Natural killer cell (primary cell): ENCODE data around the gene YWHAG. TPM values are rescaled to one million over a fixed set of nuclear protein-coding genes. Genes with fewer than 3 reads are reported as not detected.
"Not testable (repeated sequence)": the region's sequence is repeated elsewhere in the genome, so short reads cannot be mapped to it uniquely, and the experiment has no call there.

Experiments
- ATAC-seq, 3 donors: fragments of 150-1000 bp in 2 of 3; fragments of 200-7000 bp in 1 of 3; cut with Tn5 transposase; 1 replicate in 1 of 3; 2 replicates in 2 of 3; pipeline ENCODE4 v1.10.0; 2021; ENCODE audit warnings: mild to moderate bottlenecking in 2 of 3, moderate library complexity in 2 of 3
- DNase-seq, 2 donors: peaks; one replicate each; pipeline versions ENCODE4 v3.0.0 to v3.0.0-alpha.2; 2013 to 2021; ENCODE audit warnings: mixed read lengths in 1 of 2
- H3K27ac ChIP-seq: one replicate; pipeline ENCODE4 v1.5.1; 2013; ENCODE audit warnings: mild to moderate bottlenecking, low read length
- H3K27me3 ChIP-seq: one replicate; pipeline ENCODE4 v1.6.1; 2013; ENCODE audit warnings: low read length; ENCODE audit not compliant: control insufficient read depth, insufficient read depth
- H3K36me3 ChIP-seq: one replicate; pipeline ENCODE4 v1.6.1; 2013; ENCODE audit warnings: low read length; ENCODE audit not compliant: control insufficient read depth, insufficient read depth
- H3K4me1 ChIP-seq: one replicate; pipeline ENCODE4 v1.6.1; 2013; ENCODE audit warnings: low read length; ENCODE audit not compliant: control insufficient read depth, insufficient read depth
- H3K4me3 ChIP-seq: one replicate; pipeline ENCODE4 v1.5.1; 2013; ENCODE audit warnings: low read length
- H3K9me3 ChIP-seq: one replicate; pipeline ENCODE4 v1.6.1; 2013; ENCODE audit warnings: low read length; ENCODE audit not compliant: control insufficient read depth, insufficient read depth
- H3K27ac Mint-ChIP-seq, 2 donors: one replicate each; pipeline ENCODE4 v1.8.0; 2022; ENCODE audit warnings: mild to moderate bottlenecking in 2 of 2, mixed read lengths in 2 of 2, moderate library complexity in 1 of 2
- H3K27me3 Mint-ChIP-seq, 2 donors: one replicate each; pipeline ENCODE4 v1.8.0; 2022; ENCODE audit warnings: low read depth in 2 of 2, mixed read lengths in 2 of 2
- H3K36me3 Mint-ChIP-seq: one replicate; pipeline ENCODE4 v1.8.0; 2022; ENCODE audit warnings: mixed read lengths
- H3K4me1 Mint-ChIP-seq, 2 donors: one replicate each; pipeline ENCODE4 v1.8.0; 2022; ENCODE audit warnings: mixed read lengths in 2 of 2
- H3K4me3 Mint-ChIP-seq: one replicate; pipeline ENCODE4 v1.8.0; 2022; ENCODE audit warnings: mild to moderate bottlenecking, moderate library complexity, mixed read lengths
- H3K9me3 Mint-ChIP-seq, 2 donors: one replicate each; pipeline ENCODE4 v1.8.0; 2022; ENCODE audit warnings: mixed read lengths in 2 of 2
- WGBS: methylation state at CpG from one replicate; pipeline ENCODE4 v1.1.7; 2013; ENCODE audit warnings: missing lambda C conversion rate; ENCODE audit not compliant: insufficient coverage; 5-methylcytosine and 5-hydroxymethylcytosine counted together
- intact Hi-C: fragments of 100-400 bp; cut with micrococcal nuclease; formaldehyde crosslinking; loops from one replicate; pipeline ENCODE4 v1.14.2; 2022
- total RNA-seq, 4 donors: library from RNA; stranded (reverse); fragments of 120-200 nt in 1 of 4; gene quantifications; one replicate each; pipeline versions ENCODE4 v1.2.3 to v1.2.4, GENCODE V29; 2013 to 2022
- TF ChIP-seq, protein P1 (sequence below): fragments of 200-600 bp; IDR thresholded peaks from one replicate; pipeline ENCODE4 v1.8.0; 2022; ENCODE audit warnings: antibody characterized with exemption

YWHAG gene
- total RNA-seq, 3 donors from 2014 or later (not counting 1 experiment from before 2014, with no cell fraction given), result 21.4 to 28.9 (median 27.4) TPM

- DNase-seq, result peak; percentile 94 to 97
- H3K27ac Mint-ChIP-seq, result peak overlapping the region in 1 of 2 donors; percentile 69
- H3K36me3 ChIP-seq, result no peaks in the 10 kb centered on the region
- peak; percentile 68 to 86 (median 68) for ATAC-seq
- intact Hi-C loops, result loop anchor here (1.0 to 10.0 kb wide), 4 partner anchors 11 to 269 kb away; partner anchors contain the start of genes MDH2 and STYXL1
- H3K4me1 ChIP-seq, result peaks cover 22% of the 10 kb centered on the region
- no peak overlapping the region for H3K4me3 ChIP-seq
- H3K27me3 ChIP-seq, result no peaks in the 10 kb centered on the region
- no peaks in the 10 kb centered on the region for H3K9me3 Mint-ChIP-seq
- WGBS, result 9% methylated on average over 14 of the region's 15 CpGs
- no peaks in the 10 kb centered on the region for H3K9me3 ChIP-seq
- H3K36me3 Mint-ChIP-seq, result no peaks in the 10 kb centered on the region
- H3K4me1 Mint-ChIP-seq, result peaks cover 22 to 28% of the 10 kb centered on the region in 2 donors
- H3K4me3 Mint-ChIP-seq, result peak overlapping the region; percentile 35
- H3K27ac ChIP-seq, result no peak overlapping the region
- TF ChIP-seq, protein P1, sequence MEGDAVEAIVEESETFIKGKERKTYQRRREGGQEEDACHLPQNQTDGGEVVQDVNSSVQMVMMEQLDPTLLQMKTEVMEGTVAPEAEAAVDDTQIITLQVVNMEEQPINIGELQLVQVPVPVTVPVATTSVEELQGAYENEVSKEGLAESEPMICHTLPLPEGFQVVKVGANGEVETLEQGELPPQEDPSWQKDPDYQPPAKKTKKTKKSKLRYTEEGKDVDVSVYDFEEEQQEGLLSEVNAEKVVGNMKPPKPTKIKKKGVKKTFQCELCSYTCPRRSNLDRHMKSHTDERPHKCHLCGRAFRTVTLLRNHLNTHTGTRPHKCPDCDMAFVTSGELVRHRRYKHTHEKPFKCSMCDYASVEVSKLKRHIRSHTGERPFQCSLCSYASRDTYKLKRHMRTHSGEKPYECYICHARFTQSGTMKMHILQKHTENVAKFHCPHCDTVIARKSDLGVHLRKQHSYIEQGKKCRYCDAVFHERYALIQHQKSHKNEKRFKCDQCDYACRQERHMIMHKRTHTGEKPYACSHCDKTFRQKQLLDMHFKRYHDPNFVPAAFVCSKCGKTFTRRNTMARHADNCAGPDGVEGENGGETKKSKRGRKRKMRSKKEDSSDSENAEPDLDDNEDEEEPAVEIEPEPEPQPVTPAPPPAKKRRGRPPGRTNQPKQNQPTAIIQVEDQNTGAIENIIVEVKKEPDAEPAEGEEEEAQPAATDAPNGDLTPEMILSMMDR, result peak; percentile 99
- no peaks in the 10 kb centered on the region for H3K27me3 Mint-ChIP-seq
Measured at GRCh38 chr7:76314042-76314721, 44.6 kb downstream of the YWHAG start.

DNA sequence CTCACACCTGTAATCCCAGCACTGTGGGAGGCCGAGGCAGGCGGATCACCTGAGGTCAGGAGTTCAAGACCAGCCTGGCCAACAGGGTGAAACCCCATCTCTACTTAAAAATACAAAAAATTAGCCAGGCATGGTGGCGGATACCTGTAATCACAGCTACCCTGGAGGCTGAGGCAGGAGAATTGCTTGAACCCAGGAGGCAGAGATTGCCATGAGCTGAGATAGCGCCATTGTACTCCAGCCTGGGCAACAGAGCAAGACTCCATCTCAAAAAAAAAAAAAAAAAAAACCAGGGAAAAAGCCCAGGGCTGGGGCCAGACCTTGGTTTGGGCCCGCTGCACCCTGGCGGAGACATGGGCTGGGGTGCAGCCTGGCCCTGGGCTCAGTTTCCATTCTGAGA is 47.0 kb downstream of the YWHAG start:
- intact Hi-C loops, result loop anchor here (10.0 kb wide), 1 partner anchor 267 kb away; the partner anchor contains the start of genes MDH2 and STYXL1
- 95% methylated on average over 6 of the region's 6 CpGs for WGBS
- H3K27ac ChIP-seq, H3K9me3 ChIP-seq, H3K9me3 Mint-ChIP-seq, H3K27me3 ChIP-seq, H3K27ac Mint-ChIP-seq, H3K4me1 Mint-ChIP-seq, H3K36me3 Mint-ChIP-seq, H3K27me3 Mint-ChIP-seq, H3K4me1 ChIP-seq, H3K4me3 Mint-ChIP-seq, H3K36me3 ChIP-seq, DNase-seq, H3K4me3 ChIP-seq, ATAC-seq: not testable (repeated sequence)

GRCh38 chr7:76310102-76310957 is 48.5 kb downstream of the YWHAG start:
- no peaks in the 10 kb centered on the region for H3K36me3 Mint-ChIP-seq
- intact Hi-C loops, result loop anchor here (10.0 kb wide), 1 partner anchor 266 kb away; the partner anchor contains the start of genes MDH2 and STYXL1
- H3K9me3 Mint-ChIP-seq, result no peaks in the 10 kb centered on the region
- H3K27ac Mint-ChIP-seq, result no peak overlapping the region
- no peak overlapping the region for H3K27ac ChIP-seq
- WGBS, result 83% methylated on average over 20 of the region's 21 CpGs
- H3K4me1 Mint-ChIP-seq, result peaks cover 5% of the 10 kb centered on the region in 2 donors
- H3K4me1 ChIP-seq, result peaks cover 9% of the 10 kb centered on the region
- H3K4me3 Mint-ChIP-seq, result no peak overlapping the region
- DNase-seq (no peak), ATAC-seq (no peak)
- no peaks in the 10 kb centered on the region for H3K9me3 ChIP-seq
- H3K27me3 ChIP-seq, result no peaks in the 10 kb centered on the region
- no peaks in the 10 kb centered on the region for H3K27me3 Mint-ChIP-seq
- TF ChIP-seq, protein P1, result no peak
- no peak overlapping the region for H3K4me3 ChIP-seq
- no peaks in the 10 kb centered on the region for H3K36me3 ChIP-seq

- not testable (repeated sequence) for DNase-seq
- intact Hi-C loops, result loop anchor here (10.0 kb wide), 1 partner anchor 265 kb away; the partner anchor contains the start of genes MDH2 and STYXL1
- WGBS, result 95% methylated on average over 50 of the region's 50 CpGs
Measured at GRCh38 chr7:76309341-76310101, 49.3 kb downstream of the YWHAG start.

GRCh38 chr7:76308874-76309273 is 49.9 kb downstream of the YWHAG start:
- H3K4me1 Mint-ChIP-seq, H3K27ac ChIP-seq, H3K9me3 ChIP-seq, H3K27me3 ChIP-seq, intact Hi-C loops, H3K4me1 ChIP-seq, H3K36me3 Mint-ChIP-seq, ATAC-seq, H3K36me3 ChIP-seq, H3K27ac Mint-ChIP-seq, DNase-seq, H3K9me3 Mint-ChIP-seq, H3K4me3 Mint-ChIP-seq, H3K27me3 Mint-ChIP-seq, H3K4me3 ChIP-seq: not testable (repeated sequence)
- WGBS, result 83% methylated on average over 12 of the region's 12 CpGs

More at GRCh38 chr7:76309341-76310101, 49.3 kb downstream of the YWHAG start:
- H3K27ac ChIP-seq, H3K9me3 Mint-ChIP-seq, H3K4me3 Mint-ChIP-seq, H3K4me1 ChIP-seq, H3K27me3 Mint-ChIP-seq, H3K27ac Mint-ChIP-seq, ATAC-seq, H3K36me3 Mint-ChIP-seq, H3K4me3 ChIP-seq, H3K27me3 ChIP-seq, H3K4me1 Mint-ChIP-seq, H3K9me3 ChIP-seq, H3K36me3 ChIP-seq: not testable (repeated sequence)
